GM12878 (cell line): ENCODE measurements around the gene RAB10.

Experiments used
- ATF2 ChIP-seq: IDR thresholded peaks from 2 replicates; pipeline ENCODE4 v1.6.1; 2012; ENCODE audit warnings: low read length, inconsistent platforms
- ATF3 ChIP-seq: IDR thresholded peaks from 2 replicates; pipeline ENCODE4 v1.6.1; 2011; ENCODE audit warnings: low read depth, mild to moderate bottlenecking, low read length, moderate library complexity, borderline replicate concordance; ENCODE audit errors: extremely low read depth
- BACH1 ChIP-seq: fragments of 450-650 bp; IDR thresholded peaks from 2 replicates; pipeline ENCODE4 v1.6.1; 2017; ENCODE audit warnings: mild to moderate bottlenecking, borderline replicate concordance
- CTCF ChIP-seq, 3 experiments: IDR thresholded peaks in 2 of 3; conservative IDR thresholded peaks in 1 of 3; 2 replicates each; pipeline ENCODE4 v1.5.1; 2011; ENCODE audit warnings: low read depth in 3 of 3, low read length in 3 of 3, mild to moderate bottlenecking in 3 of 3, control low read depth in 2 of 3, moderate library complexity in 2 of 3, inconsistent platforms in 1 of 3, mixed read lengths in 1 of 3; ENCODE audit not compliant: control insufficient read depth in 2 of 3, insufficient read depth in 1 of 3; ENCODE audit errors: extremely low read depth in 1 of 3
- HCFC1 ChIP-seq: fragments of 150-350 bp; IDR thresholded peaks from 2 replicates; pipeline ENCODE4 v1.6.1; 2014; ENCODE audit warnings: low read length
- MAX ChIP-seq: IDR thresholded peaks from 2 replicates; pipeline ENCODE4 v1.6.1; 2012; ENCODE audit warnings: low read depth, low read length, improper control_type of control experiment
- TAF1 ChIP-seq: IDR thresholded peaks from 2 replicates; pipeline ENCODE4 v1.6.1; 2011; ENCODE audit warnings: mild to moderate bottlenecking, low read depth, low read length, borderline replicate concordance
- YY1 ChIP-seq: IDR thresholded peaks from 2 replicates; pipeline ENCODE4 v1.6.1; 2011; ENCODE audit warnings: low read depth, mild to moderate bottlenecking, low read length
- ZNF274 ChIP-seq: IDR thresholded peaks from one replicate; pipeline ENCODE4 v1.8.0; 2011; ENCODE audit not compliant: insufficient read length, insufficient read depth

- TF ChIP-seq CTCF (IDR thresholded peaks at IDR 0.05 in 2 of 3, conservative IDR thresholded peaks at IDR 0.05 in 1 of 3; ENCODE audit: control insufficient read depth in 2 of 3, extremely low read depth in 1 of 3, insufficient read depth in 1 of 3, low read depth in 3 of 3, low read length in 3 of 3) (no peak), ATF2 (no peak), YY1 (no peak), HCFC1 (no peak), MAX (no peak), ZNF274 (no peak), ATF3 (no peak), TAF1 (no peak), BACH1 (no peak)
These were observed 41.9 kb upstream of the RAB10 start for GRCh38 chr2:25991965-25992364.
